Mesothelial cell of epicardium (in vitro differentiated cells): ENCODE results near the gene MARK2. TPM values are rescaled to one million over a fixed set of nuclear protein-coding genes. Genes with fewer than 3 reads are reported as not detected.

Source experiments
- DNase-seq, 2 experiments: peaks; one replicate each; pipeline ENCODE4 v3.0.0; 2021; ENCODE audit warnings: low spot score in 2 of 2; ENCODE audit not compliant: unreplicated experiment in 2 of 2
- H3K27ac Mint-ChIP-seq: 2 replicates; pipeline ENCODE4 v1.8.0; 2021; ENCODE audit warnings: mixed read lengths
- H3K27me3 Mint-ChIP-seq: 2 replicates; pipeline ENCODE4 v1.8.0; 2021; ENCODE audit warnings: low read depth, mixed read lengths
- H3K36me3 Mint-ChIP-seq: 2 replicates; pipeline ENCODE4 v1.8.0; 2021; ENCODE audit warnings: mixed read lengths
- H3K4me1 Mint-ChIP-seq: 2 replicates; pipeline ENCODE4 v1.8.0; 2021; ENCODE audit warnings: mixed read lengths
- H3K4me3 Mint-ChIP-seq: 2 replicates; pipeline ENCODE4 v1.8.0; 2021; ENCODE audit warnings: mild to moderate bottlenecking, moderate library complexity, mixed read lengths
- H3K9me3 Mint-ChIP-seq: 2 replicates; pipeline ENCODE4 v1.8.0; 2021; ENCODE audit warnings: mixed read lengths
- total RNA-seq: library from RNA; stranded (reverse); gene quantifications from 3 replicates; pipeline ENCODE4 v1.2.1, GENCODE V29; 2021
- TF ChIP-seq, protein P1 (sequence below): fragments of 200-600 bp; sonication (generic); IDR thresholded peaks from one replicate; pipeline ENCODE4 v1.5.0; 2021; ENCODE audit warnings: antibody characterized with exemption; ENCODE audit not compliant: unreplicated experiment

The MARK2 gene
- total RNA-seq, 1 donor from 2014 or later, result 48.8 TPM

DNA sequence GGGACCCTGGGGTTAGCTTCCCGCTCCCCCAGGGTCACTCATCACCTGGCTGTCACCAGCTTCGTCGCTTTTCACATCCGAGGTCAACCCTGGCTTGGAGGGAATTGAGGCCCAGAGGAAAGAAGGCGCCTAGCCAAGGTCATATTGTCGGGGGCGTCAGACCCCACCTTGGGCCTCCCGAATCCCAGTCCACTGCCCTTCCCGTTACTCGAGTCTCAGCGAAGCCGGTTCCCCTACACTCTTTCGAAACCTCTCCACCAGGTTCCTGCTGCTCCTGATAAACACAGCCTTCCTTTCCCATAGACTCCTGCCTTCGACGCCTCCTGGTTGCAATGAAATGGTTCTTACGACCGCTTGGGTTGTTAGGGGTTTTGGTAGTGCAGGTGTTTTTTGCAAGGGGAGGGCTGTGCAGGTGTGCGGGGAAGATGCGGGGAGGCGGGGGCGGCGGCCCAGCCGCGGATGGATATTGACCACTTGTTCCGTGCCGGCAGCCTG lies 100.5 kb downstream of the MARK2 start:
- H3K4me1 Mint-ChIP-seq, result peaks cover 28% of the 10 kb centered on the region
- H3K9me3 Mint-ChIP-seq, result no peaks in the 10 kb centered on the region
- TF ChIP-seq, protein P1, sequence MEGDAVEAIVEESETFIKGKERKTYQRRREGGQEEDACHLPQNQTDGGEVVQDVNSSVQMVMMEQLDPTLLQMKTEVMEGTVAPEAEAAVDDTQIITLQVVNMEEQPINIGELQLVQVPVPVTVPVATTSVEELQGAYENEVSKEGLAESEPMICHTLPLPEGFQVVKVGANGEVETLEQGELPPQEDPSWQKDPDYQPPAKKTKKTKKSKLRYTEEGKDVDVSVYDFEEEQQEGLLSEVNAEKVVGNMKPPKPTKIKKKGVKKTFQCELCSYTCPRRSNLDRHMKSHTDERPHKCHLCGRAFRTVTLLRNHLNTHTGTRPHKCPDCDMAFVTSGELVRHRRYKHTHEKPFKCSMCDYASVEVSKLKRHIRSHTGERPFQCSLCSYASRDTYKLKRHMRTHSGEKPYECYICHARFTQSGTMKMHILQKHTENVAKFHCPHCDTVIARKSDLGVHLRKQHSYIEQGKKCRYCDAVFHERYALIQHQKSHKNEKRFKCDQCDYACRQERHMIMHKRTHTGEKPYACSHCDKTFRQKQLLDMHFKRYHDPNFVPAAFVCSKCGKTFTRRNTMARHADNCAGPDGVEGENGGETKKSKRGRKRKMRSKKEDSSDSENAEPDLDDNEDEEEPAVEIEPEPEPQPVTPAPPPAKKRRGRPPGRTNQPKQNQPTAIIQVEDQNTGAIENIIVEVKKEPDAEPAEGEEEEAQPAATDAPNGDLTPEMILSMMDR, result no peak
- no peaks in the 10 kb centered on the region for H3K27me3 Mint-ChIP-seq
- H3K4me3 Mint-ChIP-seq, result peak overlapping the region; percentile 84
- peak overlapping the region; percentile 83 for H3K27ac Mint-ChIP-seq
- no peak for DNase-seq
- no peaks in the 10 kb centered on the region for H3K36me3 Mint-ChIP-seq

- Mint-ChIP-seq H3K4me3 (peak overlapping the region; percentile 84), H3K9me3 (no peaks in the 10 kb centered on the region), H3K36me3 (no peaks in the 10 kb centered on the region), H3K27ac (peak overlapping the region; percentile 43), H3K4me1 (peaks cover 26% of the 10 kb centered on the region), H3K27me3 (no peaks in the 10 kb centered on the region)
- no peak for DNase-seq
- TF ChIP-seq, protein P1, result no peak
These were observed 101.9 kb downstream of the MARK2 start for GRCh38 chr11:63940786-63941185.

DNA sequence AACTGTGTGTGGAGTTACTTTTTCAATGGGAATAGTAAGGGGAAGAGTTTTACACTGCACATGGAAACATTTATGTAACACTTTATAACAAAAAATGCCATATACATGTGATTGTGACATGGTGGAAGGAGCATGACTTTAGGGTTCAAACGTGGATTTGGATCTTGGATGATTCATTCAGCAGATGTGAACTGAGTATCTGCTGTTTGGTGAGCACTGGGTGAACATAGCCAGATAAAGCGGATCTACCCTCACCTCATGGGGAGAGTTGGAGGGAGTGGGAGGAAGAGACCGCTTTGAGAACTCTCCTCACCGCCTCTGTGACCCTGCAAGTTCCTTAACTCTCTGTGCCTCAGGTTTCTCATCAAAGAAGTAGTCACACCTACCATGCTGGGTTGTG lies 103.0 kb downstream of the MARK2 start:
- H3K4me3 Mint-ChIP-seq, result no peak overlapping the region
- TF ChIP-seq, protein P1, result no peak
- no peaks in the 10 kb centered on the region for H3K9me3 Mint-ChIP-seq
- peak overlapping the region; percentile 8 for H3K27ac Mint-ChIP-seq
- H3K4me1 Mint-ChIP-seq, result peaks cover 26% of the 10 kb centered on the region
- no peaks in the 10 kb centered on the region for H3K36me3 Mint-ChIP-seq
- no peak for DNase-seq
- no peaks in the 10 kb centered on the region for H3K27me3 Mint-ChIP-seq

DNA sequence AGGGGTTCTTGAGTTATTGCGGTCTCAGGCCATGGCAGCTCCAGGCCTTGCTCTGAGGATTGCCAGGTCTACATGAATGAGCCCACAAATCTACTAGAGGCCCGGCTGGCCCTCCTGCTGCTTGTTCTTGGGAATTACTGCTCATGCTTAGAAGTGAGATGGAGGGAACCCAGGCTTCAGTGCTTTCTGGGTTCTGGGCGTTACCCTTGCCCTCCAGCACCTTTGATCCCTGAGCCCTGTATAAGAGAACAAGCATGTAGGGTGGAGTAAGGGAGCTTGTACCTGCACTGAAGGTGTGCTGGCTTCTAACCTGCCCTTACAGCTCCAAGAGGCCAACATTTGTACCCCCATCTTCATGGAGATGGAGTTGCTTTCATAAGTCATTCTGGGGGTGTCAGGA lies 103.9 kb downstream of the MARK2 start:
- peaks cover 24% of the 10 kb centered on the region for H3K4me1 Mint-ChIP-seq
- DNase-seq, result no peak
- peaks cover 2% of the 10 kb centered on the region for H3K36me3 Mint-ChIP-seq
- H3K27me3 Mint-ChIP-seq, result no peaks in the 10 kb centered on the region
- TF ChIP-seq, protein P1, result no peak
- H3K4me3 Mint-ChIP-seq, result no peak overlapping the region
- no peak overlapping the region for H3K27ac Mint-ChIP-seq
- no peaks in the 10 kb centered on the region for H3K9me3 Mint-ChIP-seq

DNA sequence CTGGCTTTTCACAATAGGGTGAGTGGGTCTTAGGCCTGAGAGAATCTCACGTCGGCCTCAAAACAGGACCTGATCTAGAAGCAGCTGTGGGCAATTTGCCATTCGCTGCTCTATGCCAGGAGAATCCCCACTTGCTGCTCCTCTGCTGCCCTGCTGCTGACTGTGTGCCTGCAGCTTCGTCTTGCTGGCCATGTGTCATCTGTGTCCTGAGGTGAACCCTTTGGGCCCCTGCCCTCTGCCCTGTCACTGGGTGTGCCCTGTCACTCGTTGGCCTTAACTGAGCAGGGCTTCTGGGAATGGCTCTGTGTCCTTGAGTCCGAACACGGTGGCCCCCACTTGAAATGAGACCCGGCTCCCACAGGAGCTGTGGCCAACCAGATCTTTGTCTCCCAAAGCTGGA lies 106.1 kb downstream of the MARK2 start:
- DNase-seq, result no peak
- H3K27me3 Mint-ChIP-seq, result no peaks in the 10 kb centered on the region
- TF ChIP-seq, protein P1, result no peak
- no peak overlapping the region for H3K27ac Mint-ChIP-seq
- H3K9me3 Mint-ChIP-seq, result no peaks in the 10 kb centered on the region
- H3K4me1 Mint-ChIP-seq, result peaks cover 16% of the 10 kb centered on the region
- H3K4me3 Mint-ChIP-seq, result no peak overlapping the region
- peaks cover 3% of the 10 kb centered on the region for H3K36me3 Mint-ChIP-seq
